RCC 7860 (cell line): ENCODE results near the gene HDAC4.

Experiments
- DNase-seq: peaks from one replicate; pipeline ENCODE4 v3.0.0-alpha.2; 2015; ENCODE audit warnings: low spot score
- FAIRE-seq: peaks from 2 replicates; lab custom pipeline; 2012; peaks lifted over from hg19 to GRCh38; lab: Jason Lieb, UNC

HDAC4 gene

DNA sequence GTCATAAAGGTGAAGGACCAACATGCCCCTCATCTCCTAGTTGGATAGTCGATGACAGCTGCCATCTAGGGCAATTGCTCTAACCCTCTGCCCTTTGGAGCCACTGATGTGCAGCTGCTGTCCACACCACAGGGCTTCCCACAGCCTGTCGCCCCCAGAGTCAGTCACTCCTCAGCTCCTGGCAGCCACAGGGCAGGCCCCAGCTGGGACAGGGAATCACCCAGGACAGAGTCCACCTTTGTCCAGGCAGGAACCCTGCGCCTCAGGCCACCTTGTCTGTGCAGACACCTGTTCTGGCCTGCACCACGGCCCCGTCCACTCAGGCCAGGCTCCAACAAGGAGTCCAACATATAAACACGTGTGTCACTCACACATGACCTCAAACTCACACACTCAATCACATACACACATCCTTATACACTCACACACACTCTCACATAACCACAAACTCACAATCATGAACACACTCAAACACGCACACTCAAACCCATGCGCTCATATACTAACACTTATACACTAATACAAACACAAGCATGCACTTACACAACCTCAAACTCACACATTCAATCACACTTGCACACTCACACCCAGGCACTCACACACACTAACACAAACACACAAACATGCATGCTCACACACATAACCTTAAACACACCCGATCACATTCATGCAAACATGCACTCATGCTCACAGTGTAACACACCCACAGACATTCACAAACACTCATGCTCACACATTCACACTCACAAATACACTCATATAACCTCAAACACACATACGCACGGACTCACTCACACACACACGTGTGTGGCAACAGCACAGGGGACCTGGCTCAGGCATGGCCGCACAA lies 29.7 kb downstream of the HDAC4 start:
- FAIRE-seq (no peak), DNase-seq (no peak)

- FAIRE-seq: no peak
- no peak for DNase-seq
Observed at GRCh38 chr2:239370403-239370802, 30.4 kb downstream of the HDAC4 start.

DNA sequence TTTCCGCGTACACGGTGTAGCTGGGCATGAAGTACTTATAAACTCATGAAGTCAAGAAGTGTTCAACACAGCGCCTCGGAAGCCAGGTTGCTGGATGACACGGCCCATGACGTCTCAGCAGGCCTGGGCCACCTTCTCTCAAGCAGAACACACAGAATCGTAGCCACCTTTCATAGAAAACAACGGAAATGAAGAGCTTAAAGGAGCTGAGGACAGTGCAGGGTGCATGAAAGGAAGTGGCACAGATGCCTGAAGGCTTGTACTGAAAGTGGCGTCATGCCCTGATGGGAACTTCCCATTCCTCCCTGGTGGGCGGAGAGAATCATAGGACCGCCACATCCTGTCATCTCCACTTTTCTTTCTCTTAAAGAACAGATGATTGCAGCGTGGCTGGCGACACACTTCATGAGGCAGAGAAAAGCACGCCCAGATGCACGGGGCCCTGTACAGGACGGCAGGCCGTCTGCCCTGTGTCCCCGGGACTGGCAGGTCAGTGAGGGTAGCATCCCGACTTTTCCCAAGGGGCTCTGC lies 31.1 kb downstream of the HDAC4 start:
- FAIRE-seq: no peak
- no peak for DNase-seq

GRCh38 chr2:239368906-239369552 lies 31.8 kb downstream of the HDAC4 start:
- FAIRE-seq: no peak
- DNase-seq: no peak

DNA sequence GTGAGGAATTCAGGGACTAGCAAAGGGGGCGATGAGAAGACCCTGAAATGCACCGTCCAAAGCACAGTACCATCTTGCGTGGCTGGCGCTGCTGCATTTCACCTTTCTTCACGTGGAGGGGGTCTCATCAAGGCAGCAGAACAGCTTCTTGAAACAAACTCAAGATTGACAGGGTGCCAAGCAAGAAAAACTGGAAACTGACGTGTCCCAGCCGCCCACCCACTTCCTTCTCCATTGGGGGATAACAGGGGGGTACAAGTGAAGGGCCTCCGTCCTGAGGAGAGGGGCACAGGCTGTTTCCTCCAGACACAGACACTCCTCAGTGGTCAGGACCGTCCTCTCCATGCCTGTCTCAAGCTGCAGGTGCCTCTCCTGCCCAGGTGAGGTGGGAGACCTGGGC lies 32.5 kb downstream of the HDAC4 start:
- no peak for DNase-seq
- no peak for FAIRE-seq

DNA sequence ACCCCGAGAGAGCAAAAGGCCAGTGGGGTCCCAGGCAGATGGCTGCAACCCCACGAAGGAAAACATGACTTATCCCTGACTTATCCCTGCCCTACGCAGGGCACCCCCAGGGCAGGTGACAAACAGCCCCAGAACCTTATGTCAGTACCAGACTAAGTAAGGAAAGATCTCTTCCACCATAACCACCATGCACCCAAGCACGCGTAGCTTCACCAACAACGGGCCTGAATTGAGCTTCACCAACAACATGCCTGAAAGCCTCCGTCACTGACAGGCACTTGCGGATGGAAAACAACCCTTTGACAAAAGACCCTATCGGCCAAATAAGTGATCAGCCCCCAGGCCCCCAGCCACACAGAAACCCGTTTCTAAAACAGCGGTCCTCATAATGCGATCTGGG lies 34.1 kb downstream of the HDAC4 start:
- FAIRE-seq (no peak), DNase-seq (no peak)

DNA sequence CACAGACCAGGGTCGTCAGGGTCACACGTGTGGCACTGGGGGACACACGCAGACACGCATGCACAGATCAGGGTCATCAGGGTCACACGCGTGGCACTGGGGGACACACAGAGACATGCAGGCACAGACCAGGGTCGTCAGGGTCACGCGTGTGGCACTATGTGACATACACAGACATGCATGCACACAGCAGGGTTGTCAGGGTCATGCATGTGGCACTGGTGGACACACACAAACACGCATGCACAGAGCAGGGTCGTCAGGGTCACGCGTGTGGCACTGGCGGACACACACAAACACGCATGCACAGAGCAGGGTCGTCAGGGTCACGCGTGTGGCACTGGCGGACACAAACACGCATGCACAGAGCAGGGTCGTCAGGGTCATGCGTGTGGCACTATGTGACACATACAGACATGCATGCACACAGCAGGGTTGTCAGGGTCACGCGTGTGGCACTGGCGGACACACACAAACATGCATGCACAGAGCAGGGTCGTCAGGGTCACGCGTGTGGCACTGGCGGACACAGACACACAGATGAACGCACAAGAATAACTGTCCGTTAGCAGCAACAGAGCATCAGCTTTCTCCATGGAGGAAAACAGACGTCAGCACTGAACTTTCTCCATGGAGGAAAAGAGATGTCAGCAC lies 34.9 kb downstream of the HDAC4 start:
- FAIRE-seq: no peak

DNA sequence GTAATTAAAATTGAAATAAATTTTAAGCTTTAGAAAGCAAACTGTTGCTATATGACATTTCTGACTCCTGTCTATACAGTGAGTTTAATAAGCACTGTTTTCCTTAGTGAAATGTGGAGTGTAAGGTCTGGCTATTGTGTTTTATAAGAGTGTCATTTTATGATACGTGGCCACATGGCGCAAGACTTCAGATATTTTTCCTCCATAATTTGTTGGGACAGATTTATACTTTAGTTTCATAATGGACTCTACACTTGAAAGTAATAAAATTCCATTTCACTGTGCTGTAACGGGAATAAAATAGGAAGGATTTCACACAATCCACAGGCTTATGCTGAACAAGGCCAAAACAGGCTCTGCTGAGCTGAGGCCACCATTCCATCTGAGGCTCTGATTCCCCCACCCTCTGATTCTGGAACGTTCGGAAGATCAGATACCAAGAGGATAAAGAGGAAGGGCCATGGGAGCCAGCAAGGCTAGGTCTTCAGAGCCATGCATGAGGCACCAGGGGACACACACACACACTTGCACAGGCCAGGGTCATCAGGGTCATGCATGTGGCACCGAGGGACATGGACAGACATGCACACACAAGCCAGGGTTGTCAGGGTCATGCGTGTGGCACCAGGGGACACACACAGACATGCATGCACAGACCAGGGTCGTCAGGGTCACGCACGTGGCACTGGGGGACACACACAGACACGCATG lies 35.6 kb downstream of the HDAC4 start:
- DNase-seq (no peak), FAIRE-seq (no peak)

More for the DNA sequence above, 34.9 kb downstream of the HDAC4 start:
- no peak for DNase-seq

DNA sequence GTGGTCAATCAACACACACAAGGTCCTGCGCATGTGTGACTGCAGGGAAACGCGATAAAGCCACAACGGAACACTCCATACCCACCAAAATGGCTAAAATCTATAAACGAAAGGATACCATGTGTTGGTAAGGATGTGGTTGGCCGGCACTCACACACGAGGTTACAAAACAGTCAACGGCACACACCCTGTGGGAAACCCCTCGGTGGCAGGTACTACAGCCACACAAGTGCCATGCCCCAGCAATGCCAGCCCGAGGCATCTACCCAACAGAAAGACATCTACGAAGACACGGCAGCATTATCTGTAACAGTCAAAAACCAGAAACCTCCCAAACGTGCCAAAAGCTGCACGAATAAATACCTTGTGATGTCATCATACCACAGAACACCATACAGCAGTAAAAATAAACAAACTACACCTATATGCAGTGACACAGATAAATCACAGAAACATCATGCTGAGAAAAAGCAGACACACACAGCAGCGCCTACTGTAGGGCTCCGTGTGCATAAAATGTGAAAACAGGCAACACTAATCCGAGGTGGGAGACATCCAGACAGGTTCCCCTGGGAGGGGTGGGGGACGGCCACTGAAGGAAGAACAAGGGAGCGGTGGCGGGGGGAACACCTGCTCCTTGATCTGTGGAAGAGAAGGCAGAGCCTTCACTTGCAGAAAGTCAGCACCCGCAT lies 36.7 kb downstream of the HDAC4 start:
- FAIRE-seq (no peak), DNase-seq (no peak)

- no peak for FAIRE-seq
- DNase-seq: no peak
Observed at GRCh38 chr2:239362507-239362906, 38.3 kb downstream of the HDAC4 start.

- FAIRE-seq (no peak), DNase-seq (no peak)
Observed at GRCh38 chr2:239361311-239361642, 39.5 kb downstream of the HDAC4 start.

GRCh38 chr2:239360421-239361310 lies 40.2 kb downstream of the HDAC4 start:
- DNase-seq: no peak
- FAIRE-seq: no peak

- DNase-seq (no peak), FAIRE-seq (no peak)
Observed at GRCh38 chr2:239360008-239360407, 40.8 kb downstream of the HDAC4 start.

- no peak for FAIRE-seq
- DNase-seq: no peak
Observed at GRCh38 chr2:239359196-239359912, 41.5 kb downstream of the HDAC4 start.

DNA sequence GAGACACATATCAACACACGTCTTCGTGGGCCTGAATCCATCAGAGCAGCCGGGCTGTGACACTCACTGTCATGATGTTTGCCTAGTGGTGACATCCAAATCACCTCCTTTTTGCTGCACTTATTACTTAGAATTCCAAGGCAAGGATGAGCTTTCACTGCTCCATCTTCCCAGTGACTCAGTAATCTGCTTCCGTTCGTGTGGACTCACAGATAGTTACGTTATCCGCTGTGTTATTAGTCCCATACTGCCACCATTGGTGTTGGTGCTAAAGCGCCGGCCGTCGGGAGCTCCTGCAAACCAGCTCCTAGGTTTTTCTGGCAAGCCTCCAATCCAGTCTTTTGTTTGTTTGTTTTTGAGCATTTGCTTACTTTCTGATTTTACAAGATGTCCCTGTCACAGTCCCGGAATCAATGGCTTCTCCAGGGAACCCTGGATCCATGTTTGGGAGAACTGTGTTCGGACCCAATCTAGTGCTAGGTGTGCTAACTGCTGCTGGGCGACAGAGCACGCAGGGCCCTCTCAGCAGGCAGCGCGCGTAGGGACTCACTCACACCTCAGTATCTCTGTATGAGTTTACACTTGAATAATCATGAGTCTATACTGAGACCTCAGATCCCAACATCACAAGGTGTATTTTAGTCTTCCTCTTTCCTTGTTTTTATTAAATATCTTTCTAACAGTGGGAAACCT lies 42.6 kb downstream of the HDAC4 start:
- FAIRE-seq: no peak
- no peak for DNase-seq

DNA sequence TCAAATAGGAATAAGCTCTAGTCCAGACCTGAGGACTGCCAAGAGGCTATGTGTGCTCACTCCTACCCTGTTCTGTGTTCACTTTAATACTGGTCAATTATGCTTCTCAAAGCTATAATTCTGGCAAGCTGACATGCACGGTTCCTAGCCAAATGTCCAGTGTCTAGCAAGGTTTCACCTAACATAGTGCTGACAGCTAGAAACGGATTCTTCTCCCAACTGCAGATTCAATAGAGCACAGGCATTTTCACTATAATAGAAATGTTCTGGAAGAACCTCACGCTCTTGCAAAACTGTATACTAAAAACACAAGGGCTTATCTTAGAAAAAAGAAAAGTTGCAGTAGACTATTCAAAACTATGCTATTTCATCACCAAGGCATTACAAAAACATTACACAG lies 45.1 kb downstream of the HDAC4 start:
- FAIRE-seq (no peak), DNase-seq (no peak)

DNA sequence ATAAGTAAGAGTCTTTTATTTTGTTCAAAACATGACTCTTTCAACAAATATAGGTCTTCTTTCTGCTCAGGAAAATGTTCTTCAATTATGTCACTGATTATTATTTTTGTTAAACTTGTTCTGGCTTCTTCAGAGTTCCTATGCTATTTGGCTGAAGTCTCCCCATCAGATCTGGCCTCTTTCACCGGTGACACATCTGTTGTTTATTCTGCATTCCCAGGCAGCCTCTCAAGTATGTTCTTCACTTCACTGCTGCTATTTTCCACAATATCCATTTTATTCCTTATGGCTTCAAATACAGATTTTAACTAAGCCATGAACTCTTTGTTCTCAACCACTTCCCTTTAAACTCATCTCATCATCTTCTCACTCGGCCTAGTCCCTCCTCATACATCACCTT lies 45.7 kb downstream of the HDAC4 start:
- DNase-seq (no peak), FAIRE-seq (no peak)

- FAIRE-seq (no peak), DNase-seq (no peak)
Observed at GRCh38 chr2:239354791-239355136, 46.1 kb downstream of the HDAC4 start.
